HG03571 (cell line): Measurements from ENCODE around the gene COL8A2.

ENCODE experiments used
- ATAC-seq: cut with Tn5 transposase; IDR thresholded peaks from one replicate; pipeline ENCODE4 v1.9.1; 2021; ENCODE audit not compliant: unreplicated experiment

Gene COL8A2

GRCh38 chr1:36070349-36070748, 54.7 kb downstream of the COL8A2 start:
- ATAC-seq: no peak

- no peak for ATAC-seq
These were observed 56.2 kb downstream of the COL8A2 start for GRCh38 chr1:36068866-36069265.

GRCh38 chr1:36067871-36068270, 57.2 kb downstream of the COL8A2 start:
- ATAC-seq: no peak

GRCh38 chr1:36062315-36062714, 62.7 kb downstream of the COL8A2 start:
- no peak for ATAC-seq

- ATAC-seq: no peak
These were observed 69.3 kb downstream of the COL8A2 start for GRCh38 chr1:36055706-36056105.

- ATAC-seq: no peak
These were observed 71.0 kb downstream of the COL8A2 start for GRCh38 chr1:36053978-36054377.

- no peak for ATAC-seq
These were observed 73.2 kb downstream of the COL8A2 start for GRCh38 chr1:36051821-36052220.
